ENCODE results near the gene PTTG1. TPM values are rescaled to one million over a fixed set of nuclear protein-coding genes. Genes with fewer than 3 reads are reported as not detected.

Gene PTTG1
- total RNA-seq, 1 experiment from 2014 or later, result 183 TPM

DNA sequence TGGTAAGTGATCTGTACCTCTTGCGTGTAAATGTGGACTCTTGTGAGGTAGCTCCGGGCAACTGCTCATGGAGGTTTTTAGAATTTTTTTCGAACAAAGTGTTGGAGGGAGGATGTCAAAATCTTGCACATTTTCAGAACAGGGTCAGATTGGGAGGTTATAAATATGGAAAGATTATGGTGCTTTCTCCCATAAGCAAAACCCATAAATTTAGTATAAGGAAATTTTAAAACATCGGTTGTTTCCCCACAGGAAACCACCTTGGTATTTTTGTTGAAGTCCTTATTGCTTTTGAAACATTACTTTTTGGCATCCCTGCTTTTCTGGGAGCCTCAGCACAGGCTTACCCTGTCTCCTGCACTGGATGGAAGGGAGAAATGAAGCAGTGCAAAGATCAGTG lies 33.9 kb downstream of the PTTG1 start:
- no peaks in the 10 kb centered on the region for H4K20me1 ChIP-seq (ENCODE audit: insufficient read depth)
- no TSS peak for BruUV-seq (replicated peaks)
- no peak overlapping the region for H3K4me2 ChIP-seq (ENCODE audit: low read length)
- TF ChIP-seq, protein P1, sequence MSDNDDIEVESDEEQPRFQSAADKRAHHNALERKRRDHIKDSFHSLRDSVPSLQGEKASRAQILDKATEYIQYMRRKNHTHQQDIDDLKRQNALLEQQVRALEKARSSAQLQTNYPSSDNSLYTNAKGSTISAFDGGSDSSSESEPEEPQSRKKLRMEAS (IDR thresholded peaks at IDR 0.05), result no peak
- TF ChIP-seq ELF1 (IDR thresholded peaks at IDR 0.05; ENCODE audit: borderline replicate concordance, low read depth) (no peak), EZH2phosphoT487 (IDR thresholded peaks at IDR 0.05; ENCODE audit: borderline replicate concordance) (no peak), RAD21 (IDR thresholded peaks at IDR 0.05; ENCODE audit: low read depth) (no peak), JUND (IDR thresholded peaks at IDR 0.05) (no peak), TCF7L2 (IDR thresholded peaks at IDR 0.05; ENCODE audit: borderline replicate concordance, extremely low read depth, insufficient read depth, insufficient read length) (no peak), SIN3A (IDR thresholded peaks at IDR 0.05; ENCODE audit: low read depth) (no peak), SRF (IDR thresholded peaks at IDR 0.05; ENCODE audit: low read depth) (no peak), ZFX (IDR thresholded peaks at IDR 0.05) (no peak), POLR2A (IDR thresholded peaks at IDR 0.05; ENCODE audit: borderline replicate concordance, extremely low read depth, insufficient read depth, insufficient read length) (no peak), FOSL1 (IDR thresholded peaks at IDR 0.05; ENCODE audit: low read depth) (no peak), EZH2 (IDR thresholded peaks at IDR 0.05) (no peak)
- TF ChIP-seq, protein P2, sequence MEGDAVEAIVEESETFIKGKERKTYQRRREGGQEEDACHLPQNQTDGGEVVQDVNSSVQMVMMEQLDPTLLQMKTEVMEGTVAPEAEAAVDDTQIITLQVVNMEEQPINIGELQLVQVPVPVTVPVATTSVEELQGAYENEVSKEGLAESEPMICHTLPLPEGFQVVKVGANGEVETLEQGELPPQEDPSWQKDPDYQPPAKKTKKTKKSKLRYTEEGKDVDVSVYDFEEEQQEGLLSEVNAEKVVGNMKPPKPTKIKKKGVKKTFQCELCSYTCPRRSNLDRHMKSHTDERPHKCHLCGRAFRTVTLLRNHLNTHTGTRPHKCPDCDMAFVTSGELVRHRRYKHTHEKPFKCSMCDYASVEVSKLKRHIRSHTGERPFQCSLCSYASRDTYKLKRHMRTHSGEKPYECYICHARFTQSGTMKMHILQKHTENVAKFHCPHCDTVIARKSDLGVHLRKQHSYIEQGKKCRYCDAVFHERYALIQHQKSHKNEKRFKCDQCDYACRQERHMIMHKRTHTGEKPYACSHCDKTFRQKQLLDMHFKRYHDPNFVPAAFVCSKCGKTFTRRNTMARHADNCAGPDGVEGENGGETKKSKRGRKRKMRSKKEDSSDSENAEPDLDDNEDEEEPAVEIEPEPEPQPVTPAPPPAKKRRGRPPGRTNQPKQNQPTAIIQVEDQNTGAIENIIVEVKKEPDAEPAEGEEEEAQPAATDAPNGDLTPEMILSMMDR (IDR thresholded peaks at IDR 0.05 in 2 of 3, conservative IDR thresholded peaks at IDR 0.05 in 1 of 3; ENCODE audit: borderline replicate concordance in 1 of 3, insufficient read depth in 1 of 3, low read depth in 2 of 3, low read length in 2 of 3), result no peak
- TF ChIP-seq, protein P3, sequence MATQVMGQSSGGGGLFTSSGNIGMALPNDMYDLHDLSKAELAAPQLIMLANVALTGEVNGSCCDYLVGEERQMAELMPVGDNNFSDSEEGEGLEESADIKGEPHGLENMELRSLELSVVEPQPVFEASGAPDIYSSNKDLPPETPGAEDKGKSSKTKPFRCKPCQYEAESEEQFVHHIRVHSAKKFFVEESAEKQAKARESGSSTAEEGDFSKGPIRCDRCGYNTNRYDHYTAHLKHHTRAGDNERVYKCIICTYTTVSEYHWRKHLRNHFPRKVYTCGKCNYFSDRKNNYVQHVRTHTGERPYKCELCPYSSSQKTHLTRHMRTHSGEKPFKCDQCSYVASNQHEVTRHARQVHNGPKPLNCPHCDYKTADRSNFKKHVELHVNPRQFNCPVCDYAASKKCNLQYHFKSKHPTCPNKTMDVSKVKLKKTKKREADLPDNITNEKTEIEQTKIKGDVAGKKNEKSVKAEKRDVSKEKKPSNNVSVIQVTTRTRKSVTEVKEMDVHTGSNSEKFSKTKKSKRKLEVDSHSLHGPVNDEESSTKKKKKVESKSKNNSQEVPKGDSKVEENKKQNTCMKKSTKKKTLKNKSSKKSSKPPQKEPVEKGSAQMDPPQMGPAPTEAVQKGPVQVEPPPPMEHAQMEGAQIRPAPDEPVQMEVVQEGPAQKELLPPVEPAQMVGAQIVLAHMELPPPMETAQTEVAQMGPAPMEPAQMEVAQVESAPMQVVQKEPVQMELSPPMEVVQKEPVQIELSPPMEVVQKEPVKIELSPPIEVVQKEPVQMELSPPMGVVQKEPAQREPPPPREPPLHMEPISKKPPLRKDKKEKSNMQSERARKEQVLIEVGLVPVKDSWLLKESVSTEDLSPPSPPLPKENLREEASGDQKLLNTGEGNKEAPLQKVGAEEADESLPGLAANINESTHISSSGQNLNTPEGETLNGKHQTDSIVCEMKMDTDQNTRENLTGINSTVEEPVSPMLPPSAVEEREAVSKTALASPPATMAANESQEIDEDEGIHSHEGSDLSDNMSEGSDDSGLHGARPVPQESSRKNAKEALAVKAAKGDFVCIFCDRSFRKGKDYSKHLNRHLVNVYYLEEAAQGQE (IDR thresholded peaks at IDR 0.05; ENCODE audit: low read depth), result no peak
- no peak overlapping the region for H3K4me3 ChIP-seq (replicated peaks in 1 of 2; ENCODE audit: low read depth in 1 of 2, low read length in 2 of 2)
- ChIA-PET CTCF (no interaction called here), POLR2A (no interaction called here), RAD21 (ENCODE audit: low non-redundant PET in 1 of 2, low total read pairs in 2 of 2, uncharacterized antibody in 2 of 2, unreplicated experiment in 2 of 2) (no interaction called here)
- DNase-seq (ENCODE audit: low read depth, low spot score) (no peak), ATAC-seq (no peak)
- H3K27ac ChIP-seq (ENCODE audit: low read depth, low read length), result no peak overlapping the region
- no peaks in the 10 kb centered on the region for H3K36me3 ChIP-seq (ENCODE audit: control insufficient read depth in 1 of 2, insufficient read depth in 2 of 2, low read length in 2 of 2)
- no peak overlapping the region for H3K9ac ChIP-seq (ENCODE audit: low read length)
- no peaks in the 10 kb centered on the region for H3K79me2 ChIP-seq (ENCODE audit: insufficient read depth, low read length)
- H3K9me3 ChIP-seq (ENCODE audit: control insufficient read depth in 1 of 2, insufficient read depth in 1 of 2, low read depth in 1 of 2, low read length in 2 of 2), result no peaks in the 10 kb centered on the region
- peaks cover 36% of the 10 kb centered on the region for H3K27me3 ChIP-seq (ENCODE audit: insufficient read depth, low read length)
- H3K9me2 ChIP-seq (ENCODE audit: insufficient read depth), result no peaks in the 10 kb centered on the region
- H3K4me1 ChIP-seq (ENCODE audit: control insufficient read depth in 1 of 2, insufficient read depth in 2 of 2, low read length in 2 of 2), result no peaks in the 10 kb centered on the region
- H2AFZ ChIP-seq (ENCODE audit: low read depth, low read length, poor library complexity, severe bottlenecking), result no peak overlapping the region
- intact Hi-C loops (cut with micrococcal nuclease), result no loop called here
